MCF 10A (cell line): ENCODE measurements around the gene SH3TC1. TPM values are rescaled to one million over a fixed set of nuclear protein-coding genes. Genes with fewer than 3 reads are reported as not detected.

Source experiments
- BruUV-seq: library from RNA; stranded (reverse); fragments of 400-500 nt; replicated peaks from 2 replicates; lab custom pipeline; 2021; lab: Mats Ljungman, UMichigan
- CTCF ChIA-PET: fragments of 300-600 bp; sonication (Branson Sonifier 250); formaldehyde crosslinking; extraction: SDS; loops from one replicate; lab custom pipeline; 2021; ENCODE audit warnings: antibody characterized with exemption, inconsistent platforms; lab: Yijun Ruan, JAX
- POLR2A ChIA-PET: fragments of 300-600, 350-650 bp; sonication (Branson Sonifier 250); formaldehyde crosslinking; extraction: SDS; loops from one replicate; lab custom pipeline; 2020; ENCODE audit warnings: antibody characterized with exemption, inconsistent platforms; lab: Yijun Ruan, JAX
- DNase-seq: peaks from one replicate; pipeline ENCODE4 v3.0.0-alpha.2; 2018; ENCODE audit not compliant: unreplicated experiment
- H3K27ac Mint-ChIP-seq: one replicate; pipeline ENCODE4 v1.8.0; 2022; ENCODE audit warnings: mild to moderate bottlenecking, low read depth, mixed read lengths; ENCODE audit not compliant: unreplicated experiment
- H3K27me3 Mint-ChIP-seq: one replicate; pipeline ENCODE4 v1.8.0; 2022; ENCODE audit warnings: mixed read lengths; ENCODE audit not compliant: insufficient read depth, unreplicated experiment
- H3K36me3 Mint-ChIP-seq: one replicate; pipeline ENCODE4 v1.8.0; 2022; ENCODE audit warnings: mild to moderate bottlenecking, moderate library complexity, mixed read lengths; ENCODE audit not compliant: insufficient read depth, unreplicated experiment
- H3K4me1 Mint-ChIP-seq: one replicate; pipeline ENCODE4 v1.8.0; 2022; ENCODE audit warnings: mixed read lengths; ENCODE audit not compliant: insufficient read depth, unreplicated experiment
- H3K4me3 Mint-ChIP-seq: one replicate; pipeline ENCODE4 v1.8.0; 2022; ENCODE audit warnings: mild to moderate bottlenecking, moderate library complexity, mixed read lengths; ENCODE audit not compliant: unreplicated experiment
- H3K9me3 Mint-ChIP-seq: one replicate; pipeline ENCODE4 v1.8.0; 2022; ENCODE audit warnings: mixed read lengths; ENCODE audit not compliant: unreplicated experiment
- CTCF ChIP-seq: fragments of 200-600 bp; IDR thresholded peaks from one replicate; pipeline ENCODE4 v1.8.0; 2022; ENCODE audit warnings: antibody characterized with exemption, mild to moderate bottlenecking; ENCODE audit not compliant: unreplicated experiment
- intact Hi-C: fragments of 100-400 bp; cut with micrococcal nuclease; formaldehyde crosslinking; loops from 2 replicates; pipeline ENCODE4 v1.14.1; 2022
- total RNA-seq: library from RNA; stranded (reverse); gene quantifications from 2 replicates; pipeline ENCODE4 v1.2.3, GENCODE V29; 2022

The SH3TC1 gene
- total RNA-seq, 1 experiment from 2014 or later = 28.8 TPM

GRCh38 chr4:8209181-8209874 is 10.2 kb downstream of the SH3TC1 start:
- CTCF ChIA-PET = interaction anchor here (0.6 kb wide), 1 partner anchor 16 kb away, joined by 3 read pairs; no protein-coding TSS in a partner anchor
- POLR2A ChIA-PET = no interaction called here
- peaks cover 13% of the 10 kb centered on the region for H3K4me1 Mint-ChIP-seq

GRCh38 chr4:8210010-8210409 is 10.9 kb downstream of the SH3TC1 start:
- no peak for DNase-seq
- no peak overlapping the region for H3K4me3 Mint-ChIP-seq
- H3K36me3 Mint-ChIP-seq = peaks cover 9% of the 10 kb centered on the region
- no TSS peak for BruUV-seq
- POLR2A ChIA-PET = no interaction called here
- no peak overlapping the region for H3K27ac Mint-ChIP-seq
- TF ChIP-seq CTCF = no peak
- intact Hi-C loops = no loop called here
- no peaks in the 10 kb centered on the region for H3K27me3 Mint-ChIP-seq
- no peaks in the 10 kb centered on the region for H3K9me3 Mint-ChIP-seq
- CTCF ChIA-PET = interaction anchor here (0.6 kb wide), 1 partner anchor 34 kb away, joined by 3 read pairs; no protein-coding TSS in a partner anchor
- H3K4me1 Mint-ChIP-seq = peaks cover 17% of the 10 kb centered on the region

More at GRCh38 chr4:8209181-8209874, 10.2 kb downstream of the SH3TC1 start:
- TF ChIP-seq CTCF = no peak
- Mint-ChIP-seq H3K4me3 (no peak overlapping the region), H3K27ac (no peak overlapping the region), H3K36me3 (peaks cover 4% of the 10 kb centered on the region), H3K9me3 (no peaks in the 10 kb centered on the region), H3K27me3 (no peaks in the 10 kb centered on the region)
- DNase-seq = no peak
- BruUV-seq = no TSS peak
- intact Hi-C loops = no loop called here

GRCh38 chr4:8210616-8211015 is 11.5 kb downstream of the SH3TC1 start:
- POLR2A ChIA-PET = no interaction called here
- H3K4me1 Mint-ChIP-seq = peaks cover 22% of the 10 kb centered on the region
- H3K36me3 Mint-ChIP-seq = peaks cover 11% of the 10 kb centered on the region
- no peak overlapping the region for H3K27ac Mint-ChIP-seq
- no peak overlapping the region for H3K4me3 Mint-ChIP-seq
- BruUV-seq = no TSS peak
- TF ChIP-seq CTCF = no peak
- intact Hi-C loops = no loop called here
- DNase-seq = no peak
- CTCF ChIA-PET = interaction anchor here (0.6 kb wide), 1 partner anchor 35 kb away, joined by 3 read pairs; no protein-coding TSS in a partner anchor
- H3K27me3 Mint-ChIP-seq = no peaks in the 10 kb centered on the region
- no peaks in the 10 kb centered on the region for H3K9me3 Mint-ChIP-seq

GRCh38 chr4:8211251-8211650 is 12.2 kb downstream of the SH3TC1 start:
- DNase-seq = no peak
- H3K27ac Mint-ChIP-seq = no peak overlapping the region
- peaks cover 8% of the 10 kb centered on the region for H3K36me3 Mint-ChIP-seq
- TF ChIP-seq CTCF = no peak
- no peaks in the 10 kb centered on the region for H3K9me3 Mint-ChIP-seq
- H3K4me1 Mint-ChIP-seq = peaks cover 17% of the 10 kb centered on the region
- no TSS peak for BruUV-seq
- H3K27me3 Mint-ChIP-seq = no peaks in the 10 kb centered on the region
- intact Hi-C loops = no loop called here
- CTCF ChIA-PET = no interaction called here
- H3K4me3 Mint-ChIP-seq = no peak overlapping the region
- POLR2A ChIA-PET = no interaction called here
